Measurements from ENCODE around the gene PIK3R3. TPM values are rescaled to one million over a fixed set of nuclear protein-coding genes. Genes with fewer than 3 reads are reported as not detected.
"Not testable (repeated sequence)": the region's sequence is repeated elsewhere in the genome, so short reads cannot be mapped to it uniquely, and the experiment has no call there.

Gene PIK3R3
- total RNA-seq, 1 donor from 2014 or later: 3.3 TPM

DNA sequence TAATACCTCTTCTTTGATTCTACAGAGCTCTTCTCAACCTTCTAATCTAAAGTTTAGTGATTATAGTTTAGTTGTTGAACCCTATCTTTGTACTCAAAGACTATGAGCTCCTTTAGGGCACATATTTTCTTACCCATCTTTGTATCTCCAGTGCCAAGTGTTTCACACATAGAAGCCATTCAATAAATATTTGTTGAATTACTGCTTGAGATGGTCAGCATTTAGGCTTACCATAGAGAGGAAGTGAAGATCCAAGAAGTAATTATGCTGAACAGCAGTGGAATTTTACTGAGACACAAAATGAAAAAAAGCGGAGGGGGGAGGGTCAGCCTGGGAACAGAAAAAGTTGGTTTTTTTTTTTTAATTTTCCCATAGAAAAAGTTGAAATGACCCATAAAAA lies 21.9 kb downstream of the PIK3R3 start:
- DNase-seq (ENCODE audit: low read depth): no peak
- no peak overlapping the region for H3K4me3 ChIP-seq (ENCODE audit: low read depth, low read length)
- TF ChIP-seq, protein P1, sequence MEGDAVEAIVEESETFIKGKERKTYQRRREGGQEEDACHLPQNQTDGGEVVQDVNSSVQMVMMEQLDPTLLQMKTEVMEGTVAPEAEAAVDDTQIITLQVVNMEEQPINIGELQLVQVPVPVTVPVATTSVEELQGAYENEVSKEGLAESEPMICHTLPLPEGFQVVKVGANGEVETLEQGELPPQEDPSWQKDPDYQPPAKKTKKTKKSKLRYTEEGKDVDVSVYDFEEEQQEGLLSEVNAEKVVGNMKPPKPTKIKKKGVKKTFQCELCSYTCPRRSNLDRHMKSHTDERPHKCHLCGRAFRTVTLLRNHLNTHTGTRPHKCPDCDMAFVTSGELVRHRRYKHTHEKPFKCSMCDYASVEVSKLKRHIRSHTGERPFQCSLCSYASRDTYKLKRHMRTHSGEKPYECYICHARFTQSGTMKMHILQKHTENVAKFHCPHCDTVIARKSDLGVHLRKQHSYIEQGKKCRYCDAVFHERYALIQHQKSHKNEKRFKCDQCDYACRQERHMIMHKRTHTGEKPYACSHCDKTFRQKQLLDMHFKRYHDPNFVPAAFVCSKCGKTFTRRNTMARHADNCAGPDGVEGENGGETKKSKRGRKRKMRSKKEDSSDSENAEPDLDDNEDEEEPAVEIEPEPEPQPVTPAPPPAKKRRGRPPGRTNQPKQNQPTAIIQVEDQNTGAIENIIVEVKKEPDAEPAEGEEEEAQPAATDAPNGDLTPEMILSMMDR (conservative IDR thresholded peaks at IDR 0.05; ENCODE audit: low read depth, low read length): no peak

DNA sequence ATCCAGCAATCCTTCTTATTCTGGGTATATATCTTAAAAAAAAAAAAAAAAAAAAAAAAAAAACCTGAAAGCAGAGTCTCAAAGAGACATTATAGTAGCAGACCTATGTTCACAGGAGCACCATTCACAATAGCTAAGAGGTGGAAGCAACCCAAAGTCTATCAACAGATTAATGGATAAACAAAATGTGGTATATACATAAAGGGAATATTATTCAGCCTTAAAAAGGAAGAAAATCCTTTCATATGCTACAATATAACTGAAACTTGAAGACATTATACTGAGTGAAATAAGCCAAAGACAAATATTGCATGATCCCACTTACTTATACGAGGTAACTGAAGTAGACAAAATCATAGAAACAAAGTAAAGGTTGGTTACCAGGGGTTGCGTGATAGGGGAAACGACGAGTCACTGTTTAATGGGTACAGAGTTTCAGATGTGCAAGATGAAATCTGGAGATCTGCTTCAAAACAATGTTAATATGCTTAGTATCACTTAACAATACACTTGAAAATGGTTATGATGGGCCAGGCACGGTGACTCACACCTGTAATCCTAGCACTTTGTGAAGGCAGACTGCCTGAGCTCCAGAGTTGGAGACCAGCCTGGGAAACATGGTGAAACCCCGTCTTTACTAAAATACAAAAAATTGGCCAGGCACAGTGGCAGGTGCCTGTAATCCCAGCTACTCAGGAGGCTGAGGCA lies 29.5 kb downstream of the PIK3R3 start:
- no peak for DNase-seq (ENCODE audit: low read depth)
- no peak overlapping the region for H3K4me3 ChIP-seq (ENCODE audit: low read depth, low read length)
- TF ChIP-seq, protein P1 (conservative IDR thresholded peaks at IDR 0.05; ENCODE audit: low read depth, low read length): no peak

DNA sequence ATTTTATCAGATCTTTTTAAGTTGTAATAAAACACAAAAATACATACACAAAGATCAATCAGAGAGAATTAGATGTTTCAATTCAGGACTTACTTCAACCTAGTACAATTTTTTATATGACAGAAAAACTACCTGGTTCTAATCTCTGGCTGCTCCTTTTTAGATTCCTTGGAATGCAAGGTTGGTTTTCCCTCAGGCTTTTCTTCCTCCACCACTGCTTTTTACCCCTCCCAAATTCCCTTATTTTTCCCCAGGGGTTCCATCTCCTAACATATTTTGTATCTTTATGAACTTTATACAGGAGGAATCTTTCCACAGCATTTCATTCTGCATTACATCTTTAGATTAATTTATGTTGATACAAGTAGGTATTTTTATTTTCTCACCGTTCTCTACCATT lies 33.2 kb downstream of the PIK3R3 start:
- TF ChIP-seq, protein P1 (conservative IDR thresholded peaks at IDR 0.05; ENCODE audit: low read depth, low read length): no peak
- DNase-seq (ENCODE audit: low read depth): no peak
- no peak overlapping the region for H3K4me3 ChIP-seq (ENCODE audit: low read depth, low read length)

DNA sequence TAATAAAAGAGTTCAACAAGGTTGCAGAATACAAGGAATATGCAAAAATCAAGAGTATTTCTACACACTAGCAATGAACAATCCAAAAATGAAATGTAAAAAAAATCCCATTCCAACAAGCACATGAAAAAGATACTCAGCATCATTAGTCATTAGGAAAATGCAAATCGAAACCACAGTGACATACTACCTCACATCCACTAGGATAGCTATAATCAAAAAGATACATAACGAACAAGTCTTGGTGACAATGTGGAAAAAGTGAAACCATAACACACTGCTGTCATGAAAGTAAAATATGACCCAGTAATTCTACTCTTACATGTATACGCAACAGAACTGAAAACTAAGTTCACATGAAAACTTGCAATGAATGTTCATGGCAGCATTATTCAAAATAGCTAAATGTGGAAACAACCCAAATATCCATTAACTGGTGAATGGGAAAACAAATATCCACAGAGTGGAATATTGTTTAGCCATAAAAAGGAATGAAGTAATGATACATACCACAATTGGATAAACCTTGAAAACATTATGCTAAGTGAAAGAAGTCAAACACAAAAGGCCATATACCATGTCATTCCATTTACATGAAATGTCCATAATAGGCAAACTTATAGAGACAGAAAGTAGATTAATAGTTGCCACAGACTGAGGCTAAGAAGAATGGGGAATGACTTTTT lies 34.3 kb downstream of the PIK3R3 start:
- DNase-seq (ENCODE audit: low read depth): no peak
- no peak overlapping the region for H3K4me3 ChIP-seq (ENCODE audit: low read depth, low read length)
- TF ChIP-seq, protein P1 (conservative IDR thresholded peaks at IDR 0.05; ENCODE audit: low read depth, low read length): no peak

DNA sequence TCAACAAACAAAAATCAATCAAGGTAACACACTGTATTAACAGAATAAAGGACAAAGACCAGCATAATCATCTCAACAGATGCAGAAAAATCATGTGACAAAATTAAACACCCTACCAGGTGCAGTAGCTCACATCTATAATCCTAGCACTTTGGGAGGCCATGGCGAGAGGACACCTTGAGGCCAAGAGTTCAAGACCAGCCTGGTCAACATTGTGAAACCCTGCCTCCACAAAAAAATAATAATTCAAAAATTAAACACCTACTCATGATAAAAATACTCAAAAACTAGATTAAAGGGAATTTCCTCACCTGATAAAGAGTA lies 35.3 kb downstream of the PIK3R3 start:
- DNase-seq (ENCODE audit: low read depth): no peak

DNA sequence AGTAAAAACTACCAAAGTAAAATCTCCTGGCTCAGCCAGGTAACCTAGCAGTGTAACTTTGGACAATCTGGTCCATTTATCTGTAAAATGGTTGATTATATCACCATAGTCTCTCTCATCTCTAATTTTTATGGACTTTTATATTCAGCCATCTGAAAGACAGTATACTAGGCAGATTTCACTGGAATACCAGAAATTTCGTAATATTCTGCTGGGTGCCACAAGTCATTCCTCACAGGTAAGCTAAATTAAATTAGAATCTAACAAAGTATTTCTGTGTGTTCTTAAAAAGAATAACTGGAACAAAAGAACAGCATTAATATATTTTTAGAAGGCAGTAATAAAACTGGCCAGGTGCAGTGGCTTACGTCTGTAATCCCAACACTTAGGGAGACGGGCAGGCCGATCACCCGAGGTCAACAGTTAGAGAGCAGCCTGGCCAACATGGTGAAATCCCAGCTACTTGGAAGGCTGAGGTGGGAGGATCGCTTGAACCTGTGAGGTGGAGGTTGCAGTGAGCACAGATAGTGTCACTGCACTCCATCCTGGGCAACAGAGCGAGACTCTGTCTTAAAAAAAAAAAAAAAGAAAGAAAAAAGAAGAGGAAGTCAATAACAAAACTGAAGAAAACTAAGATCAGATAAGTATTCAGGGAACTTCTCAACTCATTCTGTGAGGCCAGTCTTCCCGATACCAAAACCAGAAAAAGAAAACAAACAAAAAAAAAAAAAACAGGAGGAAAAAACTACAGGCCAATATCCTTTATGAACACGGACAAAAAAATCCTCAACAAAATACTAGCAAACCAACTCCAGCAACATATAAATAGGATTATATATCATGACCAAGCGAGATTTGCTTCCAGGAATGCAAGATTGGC lies 35.9 kb downstream of the PIK3R3 start:
- DNase-seq (ENCODE audit: low read depth): no peak
- H3K4me3 ChIP-seq (ENCODE audit: low read depth, low read length): no peak overlapping the region
- TF ChIP-seq, protein P1 (conservative IDR thresholded peaks at IDR 0.05; ENCODE audit: low read depth, low read length): no peak

More for the DNA sequence above, 35.3 kb downstream of the PIK3R3 start:
- TF ChIP-seq, protein P1 (conservative IDR thresholded peaks at IDR 0.05; ENCODE audit: low read depth, low read length): no peak
- H3K4me3 ChIP-seq (ENCODE audit: low read depth, low read length): no peak overlapping the region

DNA sequence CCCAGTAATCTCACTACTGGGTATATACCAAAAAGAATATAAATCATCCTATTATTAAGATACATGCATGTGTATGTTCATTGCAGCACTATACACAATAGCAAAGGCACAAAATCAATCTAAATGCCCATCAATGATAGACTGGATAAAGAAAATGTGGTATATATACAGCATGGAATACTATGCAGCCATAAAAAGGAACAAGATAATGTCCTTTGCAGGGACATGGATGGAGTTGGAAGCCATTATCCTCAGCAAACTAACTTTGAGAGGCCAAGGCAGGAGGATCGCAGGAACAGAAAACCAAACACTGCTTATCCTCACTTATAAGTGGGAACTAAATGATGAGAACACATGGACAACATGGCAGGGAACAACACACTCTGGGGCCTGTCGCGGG lies 37.3 kb downstream of the PIK3R3 start:
- H3K4me3 ChIP-seq (ENCODE audit: low read depth, low read length); DNase-seq (ENCODE audit: low read depth): not testable (repeated sequence)
